ENCODE measurements around the gene TRPV3.

GRCh38 chr17:3589784-3590183 lies 32.2 kb upstream of the TRPV3 start:
- TF ChIP-seq CTCF (IDR thresholded peaks at IDR 0.05; ENCODE audit: low read length) (no peak), EZH2 (IDR thresholded peaks at IDR 0.05; ENCODE audit: borderline replicate concordance, low read length) (no peak)
